ENCODE measurements around the gene RRAGD. TPM values are rescaled to one million over a fixed set of nuclear protein-coding genes. Genes with fewer than 3 reads are reported as not detected.

The RRAGD gene
- total RNA-seq, 1 donor from 2014 or later: 35.4 TPM

- TF ChIP-seq CTCF (IDR thresholded peaks at IDR 0.05; ENCODE audit: insufficient read depth, low read length, poor library complexity, severe bottlenecking): no peak
- no peak for DNase-seq (ENCODE audit: low read depth)
- H3K27me3 ChIP-seq (ENCODE audit: control insufficient read depth, insufficient read depth, low read length): no peaks in the 10 kb centered on the region
- no peak overlapping the region for H3K4me3 ChIP-seq (ENCODE audit: low read depth, low read length)
- no peaks in the 10 kb centered on the region for H3K36me3 ChIP-seq (ENCODE audit: control insufficient read depth, insufficient read depth, low read length)
Observed at GRCh38 chr6:89360415-89360999, 51.6 kb downstream of the RRAGD start.

- H3K36me3 ChIP-seq (ENCODE audit: control insufficient read depth, insufficient read depth, low read length): no peaks in the 10 kb centered on the region
- no peak overlapping the region for H3K4me3 ChIP-seq (ENCODE audit: low read depth, low read length)
- no peak for TF ChIP-seq CTCF (IDR thresholded peaks at IDR 0.05; ENCODE audit: insufficient read depth, low read length, poor library complexity, severe bottlenecking)
- no peak for DNase-seq (ENCODE audit: low read depth)
- no peaks in the 10 kb centered on the region for H3K27me3 ChIP-seq (ENCODE audit: control insufficient read depth, insufficient read depth, low read length)
Observed at GRCh38 chr6:89359561-89359960, 52.5 kb downstream of the RRAGD start.

GRCh38 chr6:89357390-89357789, 54.7 kb downstream of the RRAGD start:
- DNase-seq (ENCODE audit: low read depth): no peak
- Histone ChIP-seq H3K27me3 (ENCODE audit: control insufficient read depth, insufficient read depth, low read length) (no peaks in the 10 kb centered on the region), H3K36me3 (ENCODE audit: control insufficient read depth, insufficient read depth, low read length) (no peaks in the 10 kb centered on the region), H3K4me3 (ENCODE audit: low read depth, low read length) (no peak overlapping the region)
- TF ChIP-seq CTCF (IDR thresholded peaks at IDR 0.05; ENCODE audit: insufficient read depth, low read length, poor library complexity, severe bottlenecking): no peak

- no peak for TF ChIP-seq CTCF (IDR thresholded peaks at IDR 0.05; ENCODE audit: insufficient read depth, low read length, poor library complexity, severe bottlenecking)
- Histone ChIP-seq H3K36me3 (ENCODE audit: control insufficient read depth, insufficient read depth, low read length) (no peaks in the 10 kb centered on the region), H3K4me3 (ENCODE audit: low read depth, low read length) (no peak overlapping the region), H3K27me3 (ENCODE audit: control insufficient read depth, insufficient read depth, low read length) (no peaks in the 10 kb centered on the region)
- DNase-seq (ENCODE audit: low read depth): no peak
Observed at GRCh38 chr6:89356642-89357170, 55.4 kb downstream of the RRAGD start.

- no peak for DNase-seq (ENCODE audit: low read depth)
- no peak overlapping the region for H3K4me3 ChIP-seq (ENCODE audit: low read depth, low read length)
- no peak for TF ChIP-seq CTCF (IDR thresholded peaks at IDR 0.05; ENCODE audit: insufficient read depth, low read length, poor library complexity, severe bottlenecking)
- no peaks in the 10 kb centered on the region for H3K27me3 ChIP-seq (ENCODE audit: control insufficient read depth, insufficient read depth, low read length)
- no peaks in the 10 kb centered on the region for H3K36me3 ChIP-seq (ENCODE audit: control insufficient read depth, insufficient read depth, low read length)
Observed at GRCh38 chr6:89355511-89356194, 56.4 kb downstream of the RRAGD start.
